Cerebellar nuclear complex (tissue), 1 donor: ENCODE results near the gene SMIM8.
"Not testable (repeated sequence)": the region's sequence is repeated elsewhere in the genome, so short reads cannot be mapped to it uniquely, and the experiment has no call there.

Experiments
- DNase-seq, 2 experiments: peaks; one replicate each; lab custom pipeline; 2025; lab: John Stamatoyannopoulos, UW

Gene SMIM8

GRCh38 chr6:87322304-87323212, at the start of gene SMIM8:
TSS of gene SMIM8 (plus strand) at chr6:87322588. CDS start at chr6:87337032, 14,444 bp downstream.
- DNase-seq: no peak

- no peak for DNase-seq
Observed at GRCh38 chr6:87274660-87275274, 47.6 kb upstream of the SMIM8 start.

GRCh38 chr6:87276624-87277023, 45.8 kb upstream of the SMIM8 start:
- no peak for DNase-seq

GRCh38 chr6:87277123-87277522, 45.3 kb upstream of the SMIM8 start:
- no peak for DNase-seq

- no peak for DNase-seq
Observed at GRCh38 chr6:87279196-87279595, 43.2 kb upstream of the SMIM8 start.

GRCh38 chr6:87281426-87281825, 41.0 kb upstream of the SMIM8 start:
- no peak for DNase-seq

GRCh38 chr6:87282743-87283142, 39.6 kb upstream of the SMIM8 start:
- DNase-seq: no peak

- no peak for DNase-seq
Observed at GRCh38 chr6:87283461-87283860, 38.9 kb upstream of the SMIM8 start.

- no peak for DNase-seq
Observed at GRCh38 chr6:87287251-87287650, 35.1 kb upstream of the SMIM8 start.

- no peak for DNase-seq
Observed at GRCh38 chr6:87289571-87289970, 32.8 kb upstream of the SMIM8 start.

GRCh38 chr6:87291883-87292282, 30.5 kb upstream of the SMIM8 start:
- no peak for DNase-seq

- DNase-seq: no peak
Observed at GRCh38 chr6:87293526-87293925, 28.9 kb upstream of the SMIM8 start.

- DNase-seq: no peak
Observed at GRCh38 chr6:87297119-87297518, 25.3 kb upstream of the SMIM8 start.

GRCh38 chr6:87301277-87301676, 21.1 kb upstream of the SMIM8 start:
- DNase-seq: not testable (repeated sequence)

- no peak for DNase-seq
Observed at GRCh38 chr6:87308970-87309369, 13.4 kb upstream of the SMIM8 start.

GRCh38 chr6:87312860-87313259, 9.5 kb upstream of the SMIM8 start:
- no peak for DNase-seq

GRCh38 chr6:87315071-87315470, 7.3 kb upstream of the SMIM8 start:
- no peak for DNase-seq

- DNase-seq: no peak
Observed at GRCh38 chr6:87319271-87319987, 3.0 kb upstream of the SMIM8 start.

- DNase-seq: not testable (repeated sequence)
Observed at GRCh38 chr6:87323880-87324279, 1.5 kb downstream of the SMIM8 start.

- no peak for DNase-seq
Observed at GRCh38 chr6:87330961-87331360, 8.6 kb downstream of the SMIM8 start.

GRCh38 chr6:87333033-87333432, 10.6 kb downstream of the SMIM8 start:
- DNase-seq: no peak

- no peak for DNase-seq
Observed at GRCh38 chr6:87333591-87334181, 11.3 kb downstream of the SMIM8 start.
